Smooth muscle cell (in vitro differentiated cells): ENCODE data around the gene MBOAT2. TPM values are rescaled to one million over a fixed set of nuclear protein-coding genes. Genes with fewer than 3 reads are reported as not detected.
A peak's percentile ranks its signal among the peaks of the same experiment; 100 is the strongest.

ENCODE experiments used
- DNase-seq: peaks from one replicate; lab custom pipeline; 2025; ENCODE audit not compliant: unreplicated experiment; lab: John Stamatoyannopoulos, UW
- H2AFZ ChIP-seq: fragments of 200-600 bp; sonication (generic); 2 replicates; pipeline ENCODE4 v1.6.0; 2016; ENCODE audit warnings: antibody characterized with exemption, low read depth, mild to moderate bottlenecking
- H3F3A ChIP-seq: fragments of 200-600 bp; sonication (generic); 2 replicates; pipeline ENCODE4 v1.6.0; 2017; ENCODE audit warnings: antibody characterized with exemption, low read depth
- H3K27ac ChIP-seq: fragments of 200-600 bp; sonication (generic); 2 replicates; pipeline ENCODE4 v1.5.1; 2016; ENCODE audit warnings: low read depth, mild to moderate bottlenecking
- H3K27me3 ChIP-seq: fragments of 200-600 bp; sonication (generic); 2 replicates; pipeline ENCODE4 v1.6.1; 2016; ENCODE audit warnings: low read depth, mild to moderate bottlenecking
- H3K36me3 ChIP-seq: fragments of 200-600 bp; sonication (generic); 2 replicates; pipeline ENCODE4 v1.5.1; 2016; ENCODE audit warnings: low read depth
- H3K4me1 ChIP-seq: fragments of 200-600 bp; sonication (generic); 2 replicates; pipeline ENCODE4 v1.5.1; 2016; ENCODE audit warnings: low read depth
- H3K4me2 ChIP-seq: fragments of 200-600 bp; sonication (generic); 2 replicates; pipeline ENCODE4 v1.6.0; 2016; ENCODE audit warnings: mild to moderate bottlenecking
- H3K4me3 ChIP-seq: fragments of 200-600 bp; sonication (generic); 2 replicates; pipeline ENCODE4 v1.5.1; 2016; ENCODE audit warnings: mild to moderate bottlenecking
- H3K79me2 ChIP-seq: fragments of 200-600 bp; sonication (generic); 2 replicates; pipeline ENCODE4 v1.6.0; 2016; ENCODE audit warnings: low read depth, mild to moderate bottlenecking
- H3K9ac ChIP-seq: fragments of 200-600 bp; sonication (generic); 2 replicates; pipeline ENCODE4 v1.6.0; 2016; ENCODE audit warnings: low read depth
- H3K9me3 ChIP-seq: fragments of 200-600 bp; sonication (generic); replicated peaks from 2 replicates; pipeline ENCODE4 v1.5.1; 2016; ENCODE audit warnings: low read depth
- H4K20me1 ChIP-seq: fragments of 200-600 bp; sonication (generic); 2 replicates; pipeline ENCODE4 v1.6.0; 2016; ENCODE audit warnings: low read depth
- WGBS: methylation state at CpG from one replicate; pipeline ENCODE4 v1.1.7; 2016; ENCODE audit warnings: low lambda C conversion rate; 5-methylcytosine and 5-hydroxymethylcytosine counted together
- polyA plus RNA-seq: library from polyadenylated mRNA; unstranded; fragments of >200 nt; fragmentation: Nextera tagmentation; extraction: Ambion mirVana; gene quantifications from 2 replicates; pipeline ENCODE4 v1.2.1, GENCODE V29; 2016
- total RNA-seq: library from RNA; depleted of rRNA; stranded (reverse); fragments of >200 nt; gene quantifications from 2 replicates; pipeline ENCODE4 v1.2.3, GENCODE V29; 2014
- TF ChIP-seq, protein P1 (sequence below): fragments of 200-600 bp; sonication (generic); IDR thresholded peaks from 2 replicates; pipeline ENCODE4 v1.5.1; 2017; ENCODE audit warnings: borderline replicate concordance, mild to moderate bottlenecking, antibody characterized with exemption; ENCODE audit not compliant: insufficient read depth, poor library complexity, severe bottlenecking

Gene MBOAT2
- total and polyA plus RNA-seq, 2 experiments from 2014 or later: 24.1 to 32.6 TPM

- Histone ChIP-seq H3K9me3 (no peaks in the 10 kb centered on the region), H3K4me3 (no peak overlapping the region), H3K4me2 (no peak overlapping the region), H3K27ac (no peak overlapping the region), H3K79me2 (peaks cover 21% of the 10 kb centered on the region), H3K9ac (no peak overlapping the region), H2AFZ (no peak overlapping the region), H4K20me1 (peaks cover 9% of the 10 kb centered on the region), H3K36me3 (no peaks in the 10 kb centered on the region), H3K4me1 (peaks cover 11% of the 10 kb centered on the region), H3K27me3 (no peaks in the 10 kb centered on the region), H3F3A (no peaks in the 10 kb centered on the region)
- DNase-seq: no peak
- TF ChIP-seq, protein P1, sequence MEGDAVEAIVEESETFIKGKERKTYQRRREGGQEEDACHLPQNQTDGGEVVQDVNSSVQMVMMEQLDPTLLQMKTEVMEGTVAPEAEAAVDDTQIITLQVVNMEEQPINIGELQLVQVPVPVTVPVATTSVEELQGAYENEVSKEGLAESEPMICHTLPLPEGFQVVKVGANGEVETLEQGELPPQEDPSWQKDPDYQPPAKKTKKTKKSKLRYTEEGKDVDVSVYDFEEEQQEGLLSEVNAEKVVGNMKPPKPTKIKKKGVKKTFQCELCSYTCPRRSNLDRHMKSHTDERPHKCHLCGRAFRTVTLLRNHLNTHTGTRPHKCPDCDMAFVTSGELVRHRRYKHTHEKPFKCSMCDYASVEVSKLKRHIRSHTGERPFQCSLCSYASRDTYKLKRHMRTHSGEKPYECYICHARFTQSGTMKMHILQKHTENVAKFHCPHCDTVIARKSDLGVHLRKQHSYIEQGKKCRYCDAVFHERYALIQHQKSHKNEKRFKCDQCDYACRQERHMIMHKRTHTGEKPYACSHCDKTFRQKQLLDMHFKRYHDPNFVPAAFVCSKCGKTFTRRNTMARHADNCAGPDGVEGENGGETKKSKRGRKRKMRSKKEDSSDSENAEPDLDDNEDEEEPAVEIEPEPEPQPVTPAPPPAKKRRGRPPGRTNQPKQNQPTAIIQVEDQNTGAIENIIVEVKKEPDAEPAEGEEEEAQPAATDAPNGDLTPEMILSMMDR: no peak
- WGBS: 78% methylated on average over 12 of the region's 12 CpGs
Measured at GRCh38 chr2:8840475-8841091, 162.9 kb downstream of the MBOAT2 start.

GRCh38 chr2:8839189-8839965 is 164.1 kb downstream of the MBOAT2 start:
- no peak for DNase-seq
- no peaks in the 10 kb centered on the region for H3F3A ChIP-seq
- H2AFZ ChIP-seq: no peak overlapping the region
- no peak overlapping the region for H3K4me2 ChIP-seq
- no peak overlapping the region for H3K4me3 ChIP-seq
- no peak overlapping the region for H3K27ac ChIP-seq
- no peaks in the 10 kb centered on the region for H3K27me3 ChIP-seq
- H3K79me2 ChIP-seq: peaks cover 33% of the 10 kb centered on the region
- peaks cover 11% of the 10 kb centered on the region for H3K4me1 ChIP-seq
- H4K20me1 ChIP-seq: peaks cover 20% of the 10 kb centered on the region
- 89% methylated on average over 3 of the region's 5 CpGs for WGBS
- no peaks in the 10 kb centered on the region for H3K9me3 ChIP-seq
- H3K9ac ChIP-seq: no peak overlapping the region
- TF ChIP-seq, protein P1: no peak
- H3K36me3 ChIP-seq: no peaks in the 10 kb centered on the region

DNA sequence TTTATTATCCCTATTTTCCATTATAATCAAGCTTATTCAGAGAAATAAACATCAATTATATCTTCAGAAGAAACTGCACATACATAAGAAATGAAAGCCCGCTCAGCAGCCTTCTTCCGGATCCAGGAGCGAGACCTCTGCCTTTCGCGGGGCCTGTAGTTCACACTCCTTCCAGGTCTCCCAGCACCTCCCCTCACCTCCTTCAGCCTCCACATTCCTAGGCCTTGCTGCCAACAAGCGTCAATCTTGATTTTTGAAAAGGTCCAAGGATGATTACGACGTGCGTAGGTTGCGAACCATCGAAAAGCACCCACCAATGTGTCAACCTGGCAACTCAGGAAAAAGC is 165.7 kb downstream of the MBOAT2 start:
- H3K36me3 ChIP-seq: no peaks in the 10 kb centered on the region
- H3K9me3 ChIP-seq: no peaks in the 10 kb centered on the region
- no peak overlapping the region for H3K27ac ChIP-seq
- H3K79me2 ChIP-seq: peaks cover 49% of the 10 kb centered on the region
- 74% methylated on average over 11 of the region's 11 CpGs for WGBS
- peaks cover 36% of the 10 kb centered on the region for H4K20me1 ChIP-seq
- TF ChIP-seq, protein P1: no peak
- H3K4me1 ChIP-seq: peaks cover 11% of the 10 kb centered on the region
- H3K4me2 ChIP-seq: peak overlapping the region; percentile 60
- peak overlapping the region; percentile 81 for H3K4me3 ChIP-seq
- H3K9ac ChIP-seq: no peak overlapping the region
- no peak for DNase-seq
- no peaks in the 10 kb centered on the region for H3F3A ChIP-seq
- no peaks in the 10 kb centered on the region for H3K27me3 ChIP-seq
- peak overlapping the region; percentile 9 for H2AFZ ChIP-seq
